A549 (cell line): Measurements from ENCODE around the gene SNCAIP. TPM values are rescaled to one million over a fixed set of nuclear protein-coding genes. Genes with fewer than 3 reads are reported as not detected.

Experiments
- ATAC-seq, 2 experiments: fragments of 200-7000 bp in 1 of 2; fragments of >200 bp in 1 of 2; cut with Nextera tagmentation in 1 of 2; cut with Tn5 transposase in 1 of 2; 3 replicates each; pipeline versions ENCODE4 v1.8.0 to v1.9.1; 2018 to 2020; ENCODE audit warnings: mild to moderate bottlenecking in 1 of 2, moderate library complexity in 1 of 2
- CTCF ChIA-PET: fragments of 300-600 bp; sonication (Branson Sonifier 250); formaldehyde crosslinking; extraction: SDS; loops from one replicate; lab custom pipeline; 2021; ENCODE audit warnings: antibody characterized with exemption, inconsistent platforms; lab: Yijun Ruan, JAX
- POLR2A ChIA-PET: fragments of 350-600 bp; formaldehyde crosslinking; extraction: SDS; loops from one replicate; lab custom pipeline; 2021; ENCODE audit warnings: antibody characterized with exemption, inconsistent platforms; lab: Yijun Ruan, JAX
- DNase-seq, 2 experiments: peaks; one replicate each; pipeline versions ENCODE4 v3.0.0 to v3.0.0-alpha.2; 2011 to 2016; ENCODE audit warnings: low read depth in 1 of 2, low spot score in 1 of 2
- FAIRE-seq: peaks from 2 replicates; lab custom pipeline; 2011; peaks lifted over from hg19 to GRCh38; lab: Jason Lieb, UNC
- H3K27ac ChIP-seq, 2 experiments: fragments of >200 bp; sonication (Bioruptor Twin); formaldehyde crosslinking; 3 replicates each; pipeline ENCODE4 v1.5.1; 2016 to 2017
- H3K4me1 ChIP-seq: fragments of >200 bp; sonication (Bioruptor Twin); formaldehyde crosslinking; 3 replicates; pipeline ENCODE4 v1.6.1; 2016
- H3K4me2 ChIP-seq: fragments of >200 bp; sonication (Bioruptor Twin); formaldehyde crosslinking; 3 replicates; pipeline ENCODE4 v1.6.1; 2016
- H3K4me3 ChIP-seq: fragments of >200 bp; sonication (Bioruptor Twin); formaldehyde crosslinking; 3 replicates; pipeline ENCODE4 v1.5.1; 2016
- H3K9me3 ChIP-seq: fragments of >200 bp; sonication (Bioruptor Twin); formaldehyde crosslinking; 3 replicates; pipeline ENCODE4 v1.6.1; 2016
- CBX2 ChIP-seq: fragments of 200-600 bp; sonication (generic); IDR thresholded peaks from 2 replicates; pipeline ENCODE4 v1.6.1; 2016; ENCODE audit warnings: low read depth, mild to moderate bottlenecking, borderline replicate concordance
- CBX8 ChIP-seq: fragments of 200-600 bp; sonication (generic); IDR thresholded peaks from 2 replicates; pipeline ENCODE4 v1.6.1; 2016
- CHD2 ChIP-seq: fragments of 150-350 bp; IDR thresholded peaks from 2 replicates; pipeline ENCODE4 v1.6.1; 2014; ENCODE audit warnings: low read length; ENCODE audit not compliant: partially characterized antibody
- EHF ChIP-seq: fragments of 250-450 bp; sonication (Bioruptor Pico); IDR thresholded peaks from 2 replicates; pipeline ENCODE4 v1.5.0; 2020; ENCODE audit warnings: mild to moderate bottlenecking
- EHMT2 ChIP-seq: fragments of 200-600 bp; sonication (generic); IDR thresholded peaks from 2 replicates; pipeline ENCODE4 v1.6.1; 2016; ENCODE audit warnings: antibody characterized with exemption, low read depth, mild to moderate bottlenecking, moderate library complexity
- FOSL2 ChIP-seq, 2 experiments: fragments of 450-650 bp in 1 of 2; fragments of >200 bp in 1 of 2; sonication (Bioruptor Twin) in 1 of 2; formaldehyde crosslinking; IDR thresholded peaks; 2 replicates each; pipeline versions ENCODE4 v1.5.0 to v1.6.1; 2016 to 2020; ENCODE audit warnings: mild to moderate bottlenecking in 1 of 2, moderate library complexity in 1 of 2
- HDAC2 ChIP-seq: fragments of 200-600 bp; sonication (generic); IDR thresholded peaks from 2 replicates; pipeline ENCODE4 v1.6.1; 2016
- HMGXB4 ChIP-seq: fragments of 250-450 bp; sonication (Bioruptor Pico); IDR thresholded peaks from 2 replicates; pipeline ENCODE4 v1.5.0; 2021; ENCODE audit warnings: mild to moderate bottlenecking, moderate library complexity, borderline replicate concordance
- JUN ChIP-seq, 2 experiments: fragments of >200 bp; sonication (Bioruptor Twin); formaldehyde crosslinking; IDR thresholded peaks; 2 replicates in 1 of 2; 3 replicates in 1 of 2; pipeline ENCODE4 v1.6.1; 2016 to 2017
- JUNB ChIP-seq: fragments of >200 bp; sonication (Bioruptor Twin); formaldehyde crosslinking; IDR thresholded peaks from 2 replicates; pipeline ENCODE4 v1.6.1; 2016
- KDM1A ChIP-seq: fragments of 200-600 bp; sonication (generic); IDR thresholded peaks from 2 replicates; pipeline ENCODE4 v1.6.1; 2016; ENCODE audit warnings: low read depth, mild to moderate bottlenecking
- MAZ ChIP-seq: fragments of 150-350 bp; IDR thresholded peaks from 2 replicates; pipeline ENCODE4 v1.6.1; 2014; ENCODE audit warnings: antibody characterized with exemption, low read depth, low read length, borderline replicate concordance
- MYC ChIP-seq: IDR thresholded peaks from 2 replicates; pipeline ENCODE4 v1.6.1; 2012; ENCODE audit warnings: mild to moderate bottlenecking, inconsistent platforms, low read length, improper control_type of control experiment, borderline replicate concordance
- NFE2L2 ChIP-seq: fragments of 150-350 bp; conservative IDR thresholded peaks from 2 replicates; pipeline ENCODE4 v1.6.1; 2014; ENCODE audit warnings: low read length
- RCOR1 ChIP-seq: fragments of 150-350 bp; IDR thresholded peaks from 2 replicates; pipeline ENCODE4 v1.6.1; 2014; ENCODE audit warnings: antibody characterized with exemption, low read length, low read depth
- TFCP2L1 ChIP-seq: fragments of 250-450 bp; sonication (Bioruptor Pico); IDR thresholded peaks from 2 replicates; pipeline ENCODE4 v1.5.0; 2021; ENCODE audit warnings: mild to moderate bottlenecking
- USF2 ChIP-seq: fragments of 450-650 bp; IDR thresholded peaks from 2 replicates; pipeline ENCODE4 v1.6.1; 2014; ENCODE audit warnings: antibody characterized with exemption
- ZFP36 ChIP-seq: fragments of 450-650 bp; IDR thresholded peaks from 2 replicates; pipeline ENCODE4 v1.6.1; 2014; ENCODE audit warnings: borderline replicate concordance; ENCODE audit not compliant: partially characterized antibody
- WGBS: methylation state at CpG from one replicate; pipeline ENCODE4 v1.1.6; 2017; ENCODE audit errors: missing lambda C conversion rate; 5-methylcytosine and 5-hydroxymethylcytosine counted together
- polyA minus RNA-seq: library from RNA; depleted of rRNA, polyadenylated mRNA; stranded (reverse); fragments of >200 nt; gene quantifications from 2 replicates; pipeline ENCODE4 v1.2.3, GENCODE V29; 2011; rRNA and poly(A)+ RNA removed
- polyA plus RNA-seq, 4 experiments: library from polyadenylated mRNA; depleted of rRNA in 3 of 4; stranded (reverse); fragments of >200 nt; fragmentation: RNase III in 1 of 4; extraction: RNeasy Plus Mini Kit Qiagen cat#74134 plus additional on column Dnase treatment in 1 of 4; gene quantifications; 2 replicates in 3 of 4; 3 replicates in 1 of 4; pipeline ENCODE4 v1.2.3, GENCODE V29; 2011 to 2017
- TF ChIP-seq, protein P1 (sequence below): fragments of >200 bp; sonication (Bioruptor Twin); formaldehyde crosslinking; IDR thresholded peaks from 3 replicates; pipeline ENCODE4 v1.5.1; 2016

The SNCAIP gene
- polyA plus RNA-seq (2011; rRNA removed) (0.04 and 0.13 TPM in 2 replicates), polyA plus RNA-seq (2017; fragmentation: RNase III; extraction: RNeasy Plus Mini Kit Qiagen cat#74134 plus additional on column Dnase treatment) (0.03 TPM in 1 of 3 replicates, not detected in the others), polyA minus RNA-seq (not detected in 2 replicates)
- not detected in 2 replicates for polyA plus RNA-seq (2012; cell fraction: cytosol; rRNA removed)
- not detected in 2 replicates for polyA plus RNA-seq (2012; cell fraction: nucleus; rRNA removed)

- TF ChIP-seq MYC: no peak
- no peak for TF ChIP-seq ZFP36
- TF ChIP-seq TFCP2L1 (CRISPR knock-in tag): no peak
- TF ChIP-seq HDAC2: no peak
- TF ChIP-seq EHMT2: no peak
- no peak for TF ChIP-seq KDM1A
- no peak for TF ChIP-seq JUN (IDR thresholded peaks at IDR 0.05)
- peak within 1 kb of the TSS in 1 of 2 experiments; percentile 36; a peak in 3 of 6 replicates for H3K27ac ChIP-seq
Observed at GRCh38 chr5:122311961-122312590, at the start of gene SNCAIP. Gene SNCAIP, plus strand, starts transcription at chr5:122312237. Its CDS starts 78,898 bp downstream, at chr5:122391135.

DNA sequence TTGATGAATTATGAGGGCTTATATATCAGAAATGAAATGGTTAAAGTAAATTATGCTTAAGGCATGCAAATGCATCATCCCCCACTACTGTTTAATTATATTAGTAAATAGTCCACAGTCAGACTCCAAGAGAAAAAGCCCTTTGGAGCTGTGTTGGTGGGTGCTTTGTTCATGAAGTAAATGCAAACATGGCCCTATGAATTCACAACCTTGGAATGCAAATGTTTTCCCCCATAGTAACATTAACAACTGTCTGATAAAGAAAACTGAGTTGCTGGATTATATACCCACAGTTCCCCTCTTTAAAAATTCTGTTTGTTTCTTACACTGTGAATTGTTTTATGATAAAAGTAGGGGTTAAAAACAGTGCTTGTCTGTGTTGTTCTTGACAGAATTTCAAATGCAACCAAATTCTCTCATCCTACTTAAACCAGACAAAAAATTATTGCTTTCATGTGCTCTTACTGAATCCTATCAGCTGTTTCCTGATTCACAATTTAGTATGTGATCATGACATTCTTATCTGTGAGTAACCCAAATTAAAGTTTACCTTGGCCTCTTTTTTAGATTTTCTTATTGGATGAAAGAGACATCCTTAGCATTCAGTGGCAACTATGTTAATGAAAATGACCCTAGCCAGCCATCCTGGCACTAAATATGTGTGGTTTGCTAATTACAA, 48.5 kb upstream of the SNCAIP start:
- H3K4me2 ChIP-seq: peak overlapping the region; percentile 11; the same call in 1 of the 3 replicates
- ATAC-seq (peak in 1 of 2 experiments; percentile 35; a peak in 1 of 6 replicates), FAIRE-seq (no peak), DNase-seq (no peak)
- H3K9me3 ChIP-seq: 0 out of 3 replicates have a peak, but pooled peaks cover under 1% of the 10 kb centered on the region
- H3K4me1 ChIP-seq: no peaks in the 10 kb centered on the region
- H3K4me3 ChIP-seq: no peak overlapping the region
- POLR2A ChIA-PET: no interaction called here
- TF ChIP-seq EHF (CRISPR knock-in tag): no peak
- no peak for TF ChIP-seq JUNB
- TF ChIP-seq CBX8: no peak
- TF ChIP-seq FOSL2 (IDR thresholded peaks at IDR 0.05): no peak
- no peak for TF ChIP-seq FOSL2 (CRISPR knock-in tag; IDR thresholded peaks at IDR 0.05)
- H3K27ac ChIP-seq: no peak overlapping the region
- CTCF ChIA-PET: no interaction called here

More at GRCh38 chr5:122311961-122312590, at the start of gene SNCAIP:
- peak within 1 kb of the TSS; percentile 89 for H3K4me2 ChIP-seq
- CTCF ChIA-PET: no interaction called here
- POLR2A ChIA-PET: no interaction called here
- ATAC-seq: peak; percentile 88 to 92
- 3% methylated on average over 15 of the region's 78 CpGs for WGBS
- no peaks in the 10 kb centered on the region for H3K9me3 ChIP-seq
- peak; percentile 10 to 11 for DNase-seq
- peak within 1 kb of the TSS; percentile 53 for H3K4me3 ChIP-seq
- no peak for FAIRE-seq
- H3K4me1 ChIP-seq: no peaks in the 10 kb centered on the region

DNA sequence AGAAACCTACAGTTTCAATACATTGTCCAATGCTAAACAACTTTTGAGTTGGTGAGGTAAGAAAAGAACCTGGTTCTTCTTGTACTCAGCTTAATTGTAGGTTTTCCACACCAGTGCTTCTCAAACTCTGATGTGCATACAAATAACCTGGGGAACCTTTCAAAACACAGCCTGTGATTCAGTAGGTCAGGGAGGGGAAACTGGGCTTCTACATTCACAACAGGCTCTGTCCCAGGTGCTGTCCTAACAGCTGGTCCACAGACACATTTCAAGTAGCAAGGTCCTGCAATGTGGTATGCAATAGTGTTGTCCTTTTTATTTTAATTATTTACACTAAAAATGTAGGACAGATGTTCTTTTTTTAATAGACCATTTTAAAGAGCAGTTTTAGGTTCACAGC, 47.4 kb upstream of the SNCAIP start:
- Histone ChIP-seq H3K9me3 (no peaks in the 10 kb centered on the region), H3K4me3 (no peak overlapping the region), H3K4me2 (no peak overlapping the region), H3K4me1 (no peaks in the 10 kb centered on the region), H3K27ac (no peak overlapping the region)
- DNase-seq (no peak), ATAC-seq (no peak), FAIRE-seq (no peak)
- ChIA-PET POLR2A (no interaction called here), CTCF (no interaction called here)
- TF ChIP-seq USF2 (no peak), MYC (no peak), MAZ (no peak), CBX2 (no peak)

DNA sequence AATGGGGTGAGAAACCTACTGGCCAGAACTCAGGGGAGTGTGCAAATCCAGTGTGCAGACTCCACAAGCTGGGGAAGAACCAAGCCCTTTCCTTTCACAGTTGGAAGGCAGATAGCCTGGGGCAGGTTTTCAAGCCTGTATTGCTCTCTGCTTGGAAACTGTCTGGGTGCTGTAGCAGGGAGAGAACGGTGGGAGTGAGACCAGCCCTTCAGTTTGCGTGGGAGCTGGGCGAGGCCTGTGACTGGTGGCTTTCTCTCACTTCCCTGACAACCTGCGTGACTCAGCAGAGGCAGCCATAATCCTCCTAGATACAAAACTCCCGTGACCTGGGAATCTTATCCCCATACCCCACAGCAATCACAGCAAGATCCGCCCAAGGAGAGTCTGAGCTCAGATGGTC, 44.9 kb upstream of the SNCAIP start:
- FAIRE-seq: no peak
- H3K9me3 ChIP-seq: no peaks in the 10 kb centered on the region
- no peak overlapping the region for H3K4me3 ChIP-seq
- no peak for TF ChIP-seq HMGXB4 (CRISPR knock-in tag)
- TF ChIP-seq CHD2: no peak
- TF ChIP-seq FOSL2 (IDR thresholded peaks at IDR 0.05): no peak
- TF ChIP-seq FOSL2 (CRISPR knock-in tag; IDR thresholded peaks at IDR 0.05): no peak
- no peak for TF ChIP-seq RCOR1
- no peak for TF ChIP-seq CBX8
- no peak for TF ChIP-seq NFE2L2
- TF ChIP-seq, protein P1, sequence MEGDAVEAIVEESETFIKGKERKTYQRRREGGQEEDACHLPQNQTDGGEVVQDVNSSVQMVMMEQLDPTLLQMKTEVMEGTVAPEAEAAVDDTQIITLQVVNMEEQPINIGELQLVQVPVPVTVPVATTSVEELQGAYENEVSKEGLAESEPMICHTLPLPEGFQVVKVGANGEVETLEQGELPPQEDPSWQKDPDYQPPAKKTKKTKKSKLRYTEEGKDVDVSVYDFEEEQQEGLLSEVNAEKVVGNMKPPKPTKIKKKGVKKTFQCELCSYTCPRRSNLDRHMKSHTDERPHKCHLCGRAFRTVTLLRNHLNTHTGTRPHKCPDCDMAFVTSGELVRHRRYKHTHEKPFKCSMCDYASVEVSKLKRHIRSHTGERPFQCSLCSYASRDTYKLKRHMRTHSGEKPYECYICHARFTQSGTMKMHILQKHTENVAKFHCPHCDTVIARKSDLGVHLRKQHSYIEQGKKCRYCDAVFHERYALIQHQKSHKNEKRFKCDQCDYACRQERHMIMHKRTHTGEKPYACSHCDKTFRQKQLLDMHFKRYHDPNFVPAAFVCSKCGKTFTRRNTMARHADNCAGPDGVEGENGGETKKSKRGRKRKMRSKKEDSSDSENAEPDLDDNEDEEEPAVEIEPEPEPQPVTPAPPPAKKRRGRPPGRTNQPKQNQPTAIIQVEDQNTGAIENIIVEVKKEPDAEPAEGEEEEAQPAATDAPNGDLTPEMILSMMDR: no peak
- TF ChIP-seq, all 56 proteins: peak for 0
- no peak for ATAC-seq
- WGBS: 48% methylated on average over 6 of the region's 6 CpGs
- H3K4me1 ChIP-seq: no peaks in the 10 kb centered on the region
- ChIA-PET POLR2A (interaction anchor here (0.6 kb wide), 1 partner anchor 827 kb away, joined by 3 read pairs; no protein-coding TSS in a partner anchor), CTCF (no interaction called here)
- no peak overlapping the region for H3K4me2 ChIP-seq
- H3K27ac ChIP-seq: no peak overlapping the region
- DNase-seq: no peak
